SK-N-SH treated with all-trans-retinoic acid at 6 μM for 48 hours (cell line): ENCODE measurements around the gene FGFRL1.

Experiments
- ATAC-seq: fragments of 200-7000 bp; cut with Tn5 transposase; 3 replicates; pipeline ENCODE4 v1.9.1; 2020; ENCODE audit warnings: mild to moderate bottlenecking, moderate library complexity
- ARNTL ChIP-seq: fragments of 450-650 bp; formaldehyde crosslinking; IDR thresholded peaks from 2 replicates; pipeline ENCODE4 v1.5.0; 2020; ENCODE audit warnings: low read depth, mild to moderate bottlenecking, moderate library complexity, borderline replicate concordance
- BACH2 ChIP-seq: fragments of 250-450 bp; sonication (Bioruptor Pico); IDR thresholded peaks from 2 replicates; pipeline ENCODE4 v1.9.0; 2021; ENCODE audit warnings: mild to moderate bottlenecking, borderline replicate concordance
- CSDC2 ChIP-seq: fragments of 250-450 bp; sonication (Bioruptor Pico); IDR thresholded peaks from 2 replicates; pipeline ENCODE4 v1.5.0; 2020; ENCODE audit warnings: mild to moderate bottlenecking, moderate library complexity
- ESRRG ChIP-seq: fragments of 250-450 bp; sonication (Bioruptor Pico); IDR thresholded peaks from 2 replicates; pipeline ENCODE4 v1.6.1; 2021; ENCODE audit warnings: mild to moderate bottlenecking
- GLIS3 ChIP-seq: fragments of 250-450 bp; sonication (Bioruptor Pico); IDR thresholded peaks from 2 replicates; pipeline ENCODE4 v1.5.0; 2020; ENCODE audit warnings: mild to moderate bottlenecking, moderate library complexity
- ISL1 ChIP-seq: fragments of 250-450 bp; sonication (Bioruptor Pico); IDR thresholded peaks from 2 replicates; pipeline ENCODE4 v2.1.2; 2022; ENCODE audit warnings: mild to moderate bottlenecking, moderate library complexity
- OSR1 ChIP-seq: fragments of 250-450 bp; sonication (Bioruptor Pico); IDR thresholded peaks from 2 replicates; pipeline ENCODE4 v1.8.0; 2022; ENCODE audit warnings: moderate library complexity, mild to moderate bottlenecking, inconsistent platforms
- PATZ1 ChIP-seq: fragments of 250-450 bp; sonication (Bioruptor Pico); IDR thresholded peaks from 2 replicates; pipeline ENCODE4 v1.8.0; 2020; ENCODE audit warnings: mild to moderate bottlenecking, moderate library complexity, borderline replicate concordance
- POU6F1 ChIP-seq: fragments of 250-450 bp; sonication (Bioruptor Pico); IDR thresholded peaks from 2 replicates; pipeline ENCODE4 v1.8.0; 2021; ENCODE audit warnings: low read depth, mild to moderate bottlenecking, moderate library complexity, borderline replicate concordance
- PPARA ChIP-seq: fragments of 250-450 bp; sonication (Bioruptor Pico); IDR thresholded peaks from 2 replicates; pipeline ENCODE4 v1.5.0; 2020; ENCODE audit warnings: mild to moderate bottlenecking, borderline replicate concordance
- RARB ChIP-seq: fragments of 250-450 bp; sonication (Bioruptor Pico); IDR thresholded peaks from 2 replicates; pipeline ENCODE4 v1.8.0; 2021; ENCODE audit warnings: mild to moderate bottlenecking, moderate library complexity
- SNAI2 ChIP-seq: fragments of 250-450 bp; sonication (Bioruptor Pico); IDR thresholded peaks from 2 replicates; pipeline ENCODE4 v1.5.0; 2020; ENCODE audit warnings: mild to moderate bottlenecking, moderate library complexity
- TCF4 ChIP-seq: fragments of 250-450 bp; sonication (Bioruptor Pico); IDR thresholded peaks from 2 replicates; pipeline ENCODE4 v1.8.0; 2021; ENCODE audit warnings: mild to moderate bottlenecking, moderate library complexity, borderline replicate concordance
- TOX ChIP-seq: fragments of 250-450 bp; sonication (Bioruptor Pico); IDR thresholded peaks from 2 replicates; pipeline ENCODE4 v1.8.0; 2021; ENCODE audit warnings: mild to moderate bottlenecking, moderate library complexity, borderline replicate concordance
- TSHZ2 ChIP-seq: fragments of 250-450 bp; sonication (Bioruptor Pico); IDR thresholded peaks from 2 replicates; pipeline ENCODE4 v1.5.0; 2020; ENCODE audit warnings: mild to moderate bottlenecking, moderate library complexity
- ZC3H10 ChIP-seq: fragments of 250-450 bp; sonication (Bioruptor Pico); IDR thresholded peaks from 2 replicates; pipeline ENCODE4 v1.5.1; 2021; ENCODE audit warnings: mild to moderate bottlenecking, moderate library complexity
- ZFP3 ChIP-seq: fragments of 250-450 bp; sonication (Bioruptor Pico); IDR thresholded peaks from 2 replicates; pipeline ENCODE4 v1.5.0; 2020; ENCODE audit warnings: mild to moderate bottlenecking, moderate library complexity
- ZFP30 ChIP-seq: fragments of 450-650 bp; formaldehyde crosslinking; IDR thresholded peaks from 2 replicates; pipeline ENCODE4 v1.5.0; 2022; ENCODE audit warnings: mild to moderate bottlenecking, moderate library complexity
- ZNF565 ChIP-seq: fragments of 450-650 bp; formaldehyde crosslinking; conservative IDR thresholded peaks from 2 replicates; pipeline ENCODE4 v1.5.0; 2020; ENCODE audit warnings: low read depth, mild to moderate bottlenecking, moderate library complexity
- ZNF70 ChIP-seq: fragments of 450-650 bp; formaldehyde crosslinking; IDR thresholded peaks from 2 replicates; pipeline ENCODE4 v1.5.0; 2020; ENCODE audit warnings: mild to moderate bottlenecking, moderate library complexity
- ZNF8 ChIP-seq: fragments of 450-650 bp; formaldehyde crosslinking; IDR thresholded peaks from 2 replicates; pipeline ENCODE4 v1.5.0; 2020; ENCODE audit warnings: mild to moderate bottlenecking, moderate library complexity
- TF ChIP-seq, protein P1 (sequence below): fragments of 250-450 bp; sonication (Bioruptor Pico); IDR thresholded peaks from 2 replicates; pipeline ENCODE4 v1.5.1; 2020; ENCODE audit warnings: low read depth, mild to moderate bottlenecking, moderate library complexity

FGFRL1 gene

GRCh38 chr4:1061056-1061700 lies 49.8 kb downstream of the FGFRL1 start:
- no peak for TF ChIP-seq ZNF565 (CRISPR knock-in tag)
- TF ChIP-seq CSDC2 (CRISPR knock-in tag) = no peak
- TF ChIP-seq ARNTL (CRISPR knock-in tag) = no peak
- no peak for TF ChIP-seq RARB (CRISPR knock-in tag)
- TF ChIP-seq ZFP30 (CRISPR knock-in tag) = no peak
- no peak for TF ChIP-seq ISL1 (CRISPR knock-in tag)
- no peak for TF ChIP-seq TSHZ2
- no peak for TF ChIP-seq ZC3H10 (CRISPR knock-in tag)
- TF ChIP-seq ZNF70 (CRISPR knock-in tag) = no peak
- no peak for TF ChIP-seq ESRRG (CRISPR knock-in tag)
- no peak for TF ChIP-seq TOX (CRISPR knock-in tag)
- no peak for TF ChIP-seq POU6F1
- TF ChIP-seq SNAI2 (CRISPR knock-in tag) = no peak
- TF ChIP-seq TCF4 (CRISPR knock-in tag) = no peak
- TF ChIP-seq ZNF8 = no peak
- TF ChIP-seq, protein P1, sequence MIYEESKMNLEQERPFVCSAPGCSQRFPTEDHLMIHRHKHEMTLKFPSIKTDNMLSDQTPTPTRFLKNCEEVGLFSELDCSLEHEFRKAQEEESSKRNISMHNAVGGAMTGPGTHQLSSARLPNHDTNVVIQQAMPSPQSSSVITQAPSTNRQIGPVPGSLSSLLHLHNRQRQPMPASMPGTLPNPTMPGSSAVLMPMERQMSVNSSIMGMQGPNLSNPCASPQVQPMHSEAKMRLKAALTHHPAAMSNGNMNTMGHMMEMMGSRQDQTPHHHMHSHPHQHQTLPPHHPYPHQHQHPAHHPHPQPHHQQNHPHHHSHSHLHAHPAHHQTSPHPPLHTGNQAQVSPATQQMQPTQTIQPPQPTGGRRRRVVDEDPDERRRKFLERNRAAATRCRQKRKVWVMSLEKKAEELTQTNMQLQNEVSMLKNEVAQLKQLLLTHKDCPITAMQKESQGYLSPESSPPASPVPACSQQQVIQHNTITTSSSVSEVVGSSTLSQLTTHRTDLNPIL (CRISPR knock-in tag) = no peak
- TF ChIP-seq BACH2 (CRISPR knock-in tag) = no peak
- no peak for TF ChIP-seq PPARA
- no peak for TF ChIP-seq PATZ1 (CRISPR knock-in tag)
- ATAC-seq = no peak

GRCh38 chr4:1061760-1062159 lies 50.3 kb downstream of the FGFRL1 start:
- TF ChIP-seq SNAI2 (CRISPR knock-in tag) (no peak), POU6F1 (no peak), TCF4 (CRISPR knock-in tag) (no peak), CSDC2 (CRISPR knock-in tag) (no peak), OSR1 (no peak), TOX (CRISPR knock-in tag) (no peak), ZC3H10 (CRISPR knock-in tag) (no peak), ISL1 (CRISPR knock-in tag) (no peak), ZFP3 (CRISPR knock-in tag) (no peak), PPARA (no peak), GLIS3 (no peak), BACH2 (CRISPR knock-in tag) (no peak), TSHZ2 (no peak), ESRRG (CRISPR knock-in tag) (no peak)
- TF ChIP-seq, all 23 proteins: peak for 0
- no peak for ATAC-seq
